WI38 (cell line): ENCODE results near the gene OTUB1.
"Not testable (repeated sequence)": the region's sequence is repeated elsewhere in the genome, so short reads cannot be mapped to it uniquely, and the experiment has no call there.

Experiments used
- H3K4me3 ChIP-seq: 2 replicates; pipeline ENCODE4 v1.5.1; 2011; ENCODE audit warnings: low read depth, mild to moderate bottlenecking, control low read depth, low read length
- TF ChIP-seq, protein P1 (sequence below): IDR thresholded peaks from 2 replicates; pipeline ENCODE4 v1.5.1; 2012; ENCODE audit warnings: low read depth, mild to moderate bottlenecking, control low read depth, low read length

Gene OTUB1

DNA sequence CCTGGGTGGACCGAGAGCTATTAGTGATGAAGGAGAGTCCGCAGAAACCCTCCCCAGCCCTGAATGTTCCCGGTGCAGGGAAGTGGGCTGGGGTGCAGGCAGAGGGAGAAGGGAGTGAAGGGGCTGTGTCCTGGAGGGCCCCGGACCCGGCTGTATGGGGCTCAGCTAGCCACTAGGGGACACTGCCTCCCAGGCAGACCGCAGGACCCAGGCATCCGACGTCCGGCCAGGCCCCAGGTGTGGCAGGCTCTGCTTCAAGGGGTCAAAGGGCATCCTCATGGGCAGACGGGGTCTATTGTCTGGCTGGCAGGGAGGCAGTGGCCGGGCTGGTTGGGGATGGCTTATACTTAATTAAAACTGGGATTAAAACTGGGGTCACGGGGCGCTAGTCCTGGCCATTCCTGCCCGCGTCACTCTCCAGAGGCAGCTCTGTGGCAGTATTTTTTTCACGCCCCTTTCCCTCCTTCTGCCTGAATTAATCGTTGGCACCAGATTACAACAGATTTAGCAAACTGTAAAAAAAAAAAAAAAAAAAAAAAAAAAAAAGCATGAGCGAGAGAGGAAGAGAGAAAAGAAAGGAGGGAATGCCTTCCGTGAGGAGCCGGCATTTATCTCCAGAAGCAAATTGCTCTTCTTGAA, 54.6 kb downstream of the OTUB1 start:
- TF ChIP-seq, protein P1, sequence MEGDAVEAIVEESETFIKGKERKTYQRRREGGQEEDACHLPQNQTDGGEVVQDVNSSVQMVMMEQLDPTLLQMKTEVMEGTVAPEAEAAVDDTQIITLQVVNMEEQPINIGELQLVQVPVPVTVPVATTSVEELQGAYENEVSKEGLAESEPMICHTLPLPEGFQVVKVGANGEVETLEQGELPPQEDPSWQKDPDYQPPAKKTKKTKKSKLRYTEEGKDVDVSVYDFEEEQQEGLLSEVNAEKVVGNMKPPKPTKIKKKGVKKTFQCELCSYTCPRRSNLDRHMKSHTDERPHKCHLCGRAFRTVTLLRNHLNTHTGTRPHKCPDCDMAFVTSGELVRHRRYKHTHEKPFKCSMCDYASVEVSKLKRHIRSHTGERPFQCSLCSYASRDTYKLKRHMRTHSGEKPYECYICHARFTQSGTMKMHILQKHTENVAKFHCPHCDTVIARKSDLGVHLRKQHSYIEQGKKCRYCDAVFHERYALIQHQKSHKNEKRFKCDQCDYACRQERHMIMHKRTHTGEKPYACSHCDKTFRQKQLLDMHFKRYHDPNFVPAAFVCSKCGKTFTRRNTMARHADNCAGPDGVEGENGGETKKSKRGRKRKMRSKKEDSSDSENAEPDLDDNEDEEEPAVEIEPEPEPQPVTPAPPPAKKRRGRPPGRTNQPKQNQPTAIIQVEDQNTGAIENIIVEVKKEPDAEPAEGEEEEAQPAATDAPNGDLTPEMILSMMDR: peak; percentile 42

DNA sequence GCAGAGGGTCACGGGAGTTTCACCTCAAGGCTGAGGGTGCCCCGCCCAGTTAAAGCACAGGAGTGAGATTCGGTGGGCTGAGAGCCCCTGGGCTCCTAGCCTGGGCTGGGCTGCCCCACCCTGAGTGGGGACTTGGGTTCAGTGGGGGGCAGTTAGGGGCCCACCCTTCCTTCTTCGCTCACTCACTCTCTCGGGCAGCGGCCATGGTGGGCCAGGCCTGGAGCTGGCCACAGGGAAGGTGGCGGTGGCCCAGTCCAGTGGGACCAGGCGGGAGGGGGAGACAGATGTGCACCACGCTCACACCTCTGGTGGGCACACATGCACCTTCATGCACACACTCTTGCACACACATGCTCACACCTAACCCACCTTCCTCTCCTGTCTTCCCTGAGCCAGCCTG, 55.6 kb downstream of the OTUB1 start:
- H3K4me3 ChIP-seq: no peak overlapping the region
- TF ChIP-seq, protein P1: no peak

More for the DNA sequence above, 54.6 kb downstream of the OTUB1 start:
- no peak overlapping the region for H3K4me3 ChIP-seq

DNA sequence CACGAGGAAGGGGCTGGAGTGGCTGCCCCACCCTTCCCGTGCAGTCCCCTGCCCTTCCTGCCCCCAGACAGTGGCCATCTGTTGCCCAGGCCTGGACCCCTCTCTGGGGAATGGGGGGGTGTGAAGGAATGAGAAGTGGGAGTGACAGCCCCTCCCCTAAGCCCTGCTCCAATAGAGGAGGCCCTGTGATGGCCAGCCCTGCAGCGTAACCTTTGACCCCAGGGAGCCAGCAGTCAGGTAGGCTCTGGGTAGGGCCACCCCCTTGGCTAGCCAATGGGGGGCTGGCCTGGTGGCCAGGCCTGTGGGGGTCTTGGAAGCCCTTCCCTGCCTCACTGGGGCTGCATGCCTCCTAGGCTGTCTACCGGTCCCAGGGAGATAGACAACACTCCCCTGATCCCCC, 56.1 kb downstream of the OTUB1 start:
- TF ChIP-seq, protein P1: no peak

DNA sequence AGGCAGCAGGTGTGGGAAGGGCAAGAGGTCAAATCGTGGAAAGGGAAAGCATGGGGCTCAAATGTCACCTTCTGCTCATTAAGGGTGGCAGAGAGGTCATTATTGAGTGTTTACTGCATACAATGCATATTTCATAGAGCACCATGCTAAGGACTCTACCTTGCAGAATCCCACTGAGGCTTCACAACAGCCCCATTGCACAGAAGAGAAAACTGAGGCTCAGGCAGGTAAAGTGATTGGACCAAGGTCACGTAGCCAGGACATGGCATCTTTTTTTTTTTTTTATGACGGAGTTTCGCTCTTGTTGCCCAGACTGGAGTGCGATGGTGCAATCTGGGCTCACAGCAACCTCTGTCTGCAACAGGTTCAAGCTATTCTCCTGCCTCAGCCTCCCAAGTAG, 57.3 kb downstream of the OTUB1 start:
- TF ChIP-seq, protein P1: no peak
- no peak overlapping the region for H3K4me3 ChIP-seq

More for the DNA sequence above, 56.1 kb downstream of the OTUB1 start:
- no peak overlapping the region for H3K4me3 ChIP-seq

DNA sequence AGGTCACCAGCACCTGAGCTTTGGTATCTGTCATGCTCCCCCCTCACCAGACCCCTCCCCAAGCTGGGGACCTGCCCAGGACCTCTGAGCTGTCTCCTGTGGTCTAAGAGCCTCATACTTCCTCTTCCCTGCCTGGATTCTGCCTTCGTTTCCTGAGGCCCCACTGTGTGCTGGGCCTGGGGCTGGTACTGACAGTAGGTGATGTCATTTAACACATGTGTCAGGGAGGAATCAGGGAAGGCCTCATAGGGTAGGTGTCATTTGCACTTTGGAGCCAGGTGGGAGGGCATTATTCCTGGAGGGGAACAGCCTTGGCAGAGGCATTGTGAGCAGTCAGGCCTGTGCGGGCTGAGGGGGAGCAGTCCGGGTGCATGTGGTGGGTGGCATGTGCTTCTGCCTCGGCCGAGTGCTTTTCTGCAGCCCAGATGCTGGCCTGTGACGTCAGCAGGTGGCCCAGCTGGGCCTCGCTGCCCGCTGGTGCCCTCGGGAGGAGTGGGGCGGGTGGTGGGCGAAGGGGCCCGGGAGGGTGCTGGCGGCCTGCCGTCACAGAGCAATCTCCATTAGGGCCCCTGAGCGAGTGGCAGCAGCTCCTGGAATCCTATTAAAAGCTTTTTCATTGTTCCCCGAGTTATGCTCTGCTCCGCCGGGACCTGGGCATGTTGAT, 58.6 kb downstream of the OTUB1 start:
- TF ChIP-seq, protein P1: no peak
- no peak overlapping the region for H3K4me3 ChIP-seq

GRCh38 chr11:64045700-64046099, 59.5 kb downstream of the OTUB1 start:
- TF ChIP-seq, protein P1: no peak
- H3K4me3 ChIP-seq: no peak overlapping the region

GRCh38 chr11:64047373-64047772, 61.1 kb downstream of the OTUB1 start:
- not testable (repeated sequence) for H3K4me3 ChIP-seq
